ENCODE measurements around the gene CRHR2. TPM values are rescaled to one million over a fixed set of nuclear protein-coding genes. Genes with fewer than 3 reads are reported as not detected.

CRHR2 gene
- total RNA-seq: not detected

DNA sequence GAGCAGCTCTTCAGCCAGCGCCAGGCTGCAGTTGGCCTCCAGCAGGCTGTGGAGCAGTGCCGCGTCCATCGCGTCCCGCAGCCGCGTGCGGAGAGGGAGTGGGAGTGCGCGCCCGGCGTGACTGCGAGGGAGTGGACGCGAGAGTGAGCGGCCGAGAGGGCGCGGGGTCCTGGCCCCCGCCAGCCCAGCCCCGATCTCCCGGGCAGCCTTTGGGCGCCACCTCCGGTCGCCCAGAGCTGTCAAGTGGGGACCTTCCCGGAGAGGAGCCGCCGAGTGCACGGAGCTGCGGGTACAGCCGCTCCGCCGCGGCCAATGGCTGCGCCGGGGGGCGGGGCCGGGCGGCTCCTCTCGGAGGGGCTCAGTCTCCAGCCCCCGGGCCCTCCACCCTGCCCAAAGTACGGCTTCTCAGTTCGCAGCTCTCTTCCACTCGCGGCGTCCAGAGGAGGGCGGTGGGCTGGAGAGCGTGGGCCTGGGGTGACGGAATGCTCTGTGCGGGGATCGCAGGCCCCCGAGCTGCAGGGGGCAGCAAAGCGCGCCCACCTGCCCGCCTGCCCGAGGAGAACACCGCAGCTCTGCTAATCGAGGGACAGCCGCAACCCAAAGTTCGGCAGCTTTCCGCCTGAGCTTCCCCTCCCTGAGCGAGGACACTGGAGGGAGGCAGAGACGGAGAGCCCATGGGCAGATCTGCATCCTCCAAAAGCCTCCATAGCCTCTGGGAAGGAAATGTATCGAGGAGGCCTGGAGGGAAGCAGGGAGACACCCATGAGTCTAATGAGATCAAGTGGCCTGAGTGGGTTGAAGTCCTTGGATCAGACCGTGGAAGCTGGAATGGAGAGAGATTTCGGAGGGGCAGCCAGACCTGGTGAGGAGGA, at the start of gene CRHR2:
CRHR2 (minus strand) TSS at position 245 of the 872 bp plus-strand sequence; CDS start at position 69, 176 bp downstream.
- H3K4me1 Mint-ChIP-seq (ENCODE audit: low read depth): peaks cover 14% of the 10 kb centered on the region
- ATAC-seq (replicated peaks in 1 of 2): peak; percentile 88 to 90
- peaks cover 68% of the 10 kb centered on the region for H3K27me3 Mint-ChIP-seq (ENCODE audit: low read depth)
- no peaks in the 10 kb centered on the region for H3K36me3 Mint-ChIP-seq (ENCODE audit: insufficient read depth in 2 of 2)
- H3K4me3 Mint-ChIP-seq: peak within 1 kb of the TSS; percentile 77
- peak; percentile 53 to 62 for DNase-seq
- H3K27ac Mint-ChIP-seq: no peak within 1 kb of the TSS
- no peaks in the 10 kb centered on the region for H3K9me3 Mint-ChIP-seq

DNA sequence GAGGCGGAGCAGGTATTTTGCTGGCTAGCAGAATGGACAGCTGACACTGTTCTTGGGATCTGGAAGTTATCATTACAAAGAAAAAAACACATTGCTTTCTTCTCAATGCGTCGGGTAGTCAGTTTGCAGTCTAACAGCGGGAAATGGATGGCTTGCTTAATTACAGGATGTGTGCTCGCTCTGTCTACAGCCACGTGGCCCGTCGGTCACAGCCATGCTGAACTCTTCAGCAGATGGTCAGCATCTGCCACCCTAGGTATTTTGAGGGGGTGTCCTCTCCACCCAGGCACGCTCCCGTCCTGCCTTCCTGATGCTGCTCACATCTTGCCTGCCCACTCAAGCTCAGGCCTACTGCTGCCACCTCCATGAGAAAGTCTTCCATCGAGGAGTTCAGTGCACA, 49.3 kb upstream of the CRHR2 start:
- Mint-ChIP-seq H3K4me1 (ENCODE audit: low read depth) (peaks cover 33% of the 10 kb centered on the region), H3K27ac (no peak overlapping the region), H3K4me3 (no peak overlapping the region), H3K9me3 (no peaks in the 10 kb centered on the region), H3K36me3 (ENCODE audit: insufficient read depth in 2 of 2) (no peaks in the 10 kb centered on the region), H3K27me3 (ENCODE audit: low read depth) (no peaks in the 10 kb centered on the region)
- DNase-seq: no peak
- ATAC-seq (replicated peaks in 1 of 2): no peak

DNA sequence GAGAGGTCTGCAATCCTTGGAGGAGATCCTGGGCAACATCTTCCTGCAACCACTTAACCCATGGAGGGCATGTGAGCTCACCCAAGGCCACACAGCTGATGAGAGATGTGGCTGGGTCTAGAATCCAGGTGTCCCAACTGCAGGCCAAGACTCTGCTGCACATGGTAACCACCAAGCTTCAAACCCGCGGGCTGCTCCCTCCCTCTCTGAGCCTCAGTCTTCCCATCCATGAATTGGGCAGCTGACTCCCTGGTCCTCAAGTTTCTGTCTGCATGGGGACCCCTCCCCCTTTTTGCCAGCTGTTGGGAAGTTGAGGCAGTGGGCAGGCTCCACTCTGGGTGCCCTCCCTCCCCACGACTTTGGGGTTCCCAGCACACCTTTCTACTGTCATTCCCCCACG, 48.7 kb upstream of the CRHR2 start:
- Mint-ChIP-seq H3K4me1 (ENCODE audit: low read depth) (peaks cover 39% of the 10 kb centered on the region), H3K36me3 (ENCODE audit: insufficient read depth in 2 of 2) (no peaks in the 10 kb centered on the region), H3K27ac (no peak overlapping the region), H3K27me3 (ENCODE audit: low read depth) (no peaks in the 10 kb centered on the region), H3K4me3 (no peak overlapping the region), H3K9me3 (no peaks in the 10 kb centered on the region)
- no peak for ATAC-seq (replicated peaks in 1 of 2)
- DNase-seq: no peak

DNA sequence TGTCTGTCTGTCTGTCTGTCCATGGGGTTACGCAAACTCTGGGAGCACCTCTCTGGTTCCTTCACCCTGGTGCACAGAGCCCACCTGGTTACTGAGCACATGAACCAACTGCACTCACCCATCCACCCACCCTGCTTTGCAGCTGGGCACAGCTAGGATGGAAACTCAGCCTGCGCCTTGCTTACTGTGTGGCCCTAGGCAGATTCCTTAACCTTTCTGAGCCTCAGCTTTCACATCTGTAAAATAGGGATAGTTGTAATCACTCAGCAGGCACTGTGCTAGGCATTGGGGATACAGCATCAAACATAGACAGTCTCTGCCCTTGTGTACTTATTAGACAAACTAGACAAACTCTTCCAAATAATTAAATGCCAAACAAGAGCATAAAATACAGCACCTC, 47.8 kb upstream of the CRHR2 start:
- H3K4me1 Mint-ChIP-seq (ENCODE audit: low read depth): peaks cover 47% of the 10 kb centered on the region
- no peak overlapping the region for H3K27ac Mint-ChIP-seq
- peaks cover 0 to 2% of the 10 kb centered on the region in 2 donors for H3K36me3 Mint-ChIP-seq (ENCODE audit: insufficient read depth in 2 of 2)

DNA sequence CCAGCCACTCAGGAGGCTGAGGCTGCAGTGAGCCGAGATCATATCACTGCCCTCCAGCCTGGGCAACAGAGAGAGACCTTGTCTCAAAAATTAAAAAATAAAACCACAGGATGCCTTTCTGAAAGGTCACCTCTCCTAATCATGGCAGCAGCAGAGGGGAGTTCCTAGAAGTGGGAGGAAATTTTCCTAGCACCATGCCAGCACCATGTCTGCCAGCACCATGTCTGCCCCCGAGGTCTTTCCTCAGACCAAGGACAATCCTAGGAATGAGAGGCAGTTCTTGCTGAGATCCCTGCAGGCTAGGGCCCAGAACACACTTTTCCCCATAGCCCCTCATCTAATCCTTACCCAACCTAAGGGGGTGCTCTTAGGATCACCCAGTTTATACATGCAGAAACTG, 47.4 kb upstream of the CRHR2 start:
- no peak for DNase-seq
- peaks cover 47% of the 10 kb centered on the region for H3K4me1 Mint-ChIP-seq (ENCODE audit: low read depth)
- H3K27ac Mint-ChIP-seq: no peak overlapping the region
- H3K9me3 Mint-ChIP-seq: no peaks in the 10 kb centered on the region
- H3K4me3 Mint-ChIP-seq: no peak overlapping the region
- ATAC-seq (replicated peaks in 1 of 2): no peak
- H3K27me3 Mint-ChIP-seq (ENCODE audit: low read depth): no peaks in the 10 kb centered on the region
- H3K36me3 Mint-ChIP-seq (ENCODE audit: insufficient read depth in 2 of 2): peaks cover 0 to 2% of the 10 kb centered on the region in 2 donors

More for the DNA sequence above, 47.8 kb upstream of the CRHR2 start:
- ATAC-seq (replicated peaks in 1 of 2): no peak
- H3K4me3 Mint-ChIP-seq: no peak overlapping the region
- no peak for DNase-seq
- H3K9me3 Mint-ChIP-seq: no peaks in the 10 kb centered on the region
- no peaks in the 10 kb centered on the region for H3K27me3 Mint-ChIP-seq (ENCODE audit: low read depth)

DNA sequence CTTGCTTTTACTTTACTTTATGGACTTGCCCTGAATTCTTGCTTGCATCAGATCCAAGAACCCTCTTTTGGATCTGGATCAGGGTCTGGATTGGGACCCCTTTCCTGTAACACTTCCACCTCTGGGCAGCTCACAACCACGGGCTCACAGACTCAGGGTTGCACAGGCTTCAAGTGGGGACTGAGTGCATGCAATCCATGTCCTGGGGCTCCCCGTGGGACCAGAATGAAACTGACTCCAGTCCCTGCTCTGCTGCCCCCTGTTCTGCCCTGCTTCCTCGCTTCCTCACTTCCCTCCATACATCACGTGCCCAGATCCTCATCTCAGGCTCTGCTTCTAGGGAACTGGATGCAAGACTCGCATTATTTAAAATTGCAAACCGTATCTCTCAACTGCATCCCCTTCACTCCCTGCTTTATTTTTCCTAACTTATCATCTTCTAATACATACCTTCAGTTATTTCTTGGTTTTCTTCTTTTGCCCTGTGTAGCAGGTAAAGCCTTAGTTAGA, 46.4 kb upstream of the CRHR2 start:
- Mint-ChIP-seq H3K27me3 (ENCODE audit: low read depth) (no peaks in the 10 kb centered on the region), H3K27ac (peak overlapping the region; percentile 7), H3K4me1 (ENCODE audit: low read depth) (peaks cover 47% of the 10 kb centered on the region), H3K9me3 (no peaks in the 10 kb centered on the region), H3K4me3 (no peak overlapping the region), H3K36me3 (ENCODE audit: insufficient read depth in 2 of 2) (peaks cover 0 to 2% of the 10 kb centered on the region in 2 donors)
- no peak for DNase-seq
- no peak for ATAC-seq (replicated peaks in 1 of 2)

DNA sequence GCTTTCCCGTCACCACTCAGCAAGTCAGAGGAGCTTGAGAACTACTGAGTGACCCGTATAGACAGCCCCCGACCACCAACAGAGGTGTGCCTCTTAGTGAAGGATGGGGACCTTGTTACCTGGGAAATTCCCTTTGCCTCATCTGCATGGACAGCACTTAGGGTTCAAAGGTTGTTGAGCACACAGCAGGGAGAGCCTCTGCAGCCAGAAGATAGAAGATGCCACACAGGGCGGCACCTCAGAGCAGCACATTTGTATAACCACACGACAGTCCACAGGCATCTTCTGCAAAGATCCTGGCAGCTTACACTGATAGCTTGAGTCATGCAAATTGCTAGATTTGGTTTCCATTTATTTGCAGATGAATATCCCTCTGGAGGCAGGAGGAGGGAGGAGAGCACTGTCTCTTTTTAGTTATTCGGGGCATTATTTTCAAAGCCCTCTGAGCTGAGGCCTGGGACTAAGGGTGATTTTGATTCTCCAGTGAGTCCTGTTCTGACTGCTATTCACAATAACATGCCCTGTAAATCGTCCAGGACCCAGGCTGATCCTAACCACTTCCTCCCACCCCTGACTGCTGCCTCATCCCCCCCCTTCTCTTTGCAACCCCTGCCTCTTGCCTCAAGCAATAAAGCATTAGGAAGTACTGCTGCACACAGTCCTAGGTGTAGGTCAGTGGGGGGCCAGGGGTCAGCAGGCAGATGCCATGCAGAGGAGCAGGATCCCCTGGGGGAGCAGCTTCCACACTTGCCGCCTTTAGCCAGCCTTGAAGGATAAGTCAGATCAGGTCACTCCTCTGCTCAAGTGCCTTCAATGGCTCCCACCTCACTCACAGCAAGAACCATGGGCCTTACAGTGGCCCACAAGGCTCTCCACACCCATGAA, 45.0 kb upstream of the CRHR2 start:
- peak overlapping the region; percentile 94 for H3K27ac Mint-ChIP-seq
- peaks cover 0 to 2% of the 10 kb centered on the region in 2 donors for H3K36me3 Mint-ChIP-seq (ENCODE audit: insufficient read depth in 2 of 2)
- peaks cover 47% of the 10 kb centered on the region for H3K4me1 Mint-ChIP-seq (ENCODE audit: low read depth)
- ATAC-seq (replicated peaks in 1 of 2) (peak; percentile 88 to 91), DNase-seq (peak; percentile 52 to 58)
- peak overlapping the region; percentile 78 to 84 for H3K4me3 Mint-ChIP-seq
- no peaks in the 10 kb centered on the region for H3K27me3 Mint-ChIP-seq (ENCODE audit: low read depth)
- no peaks in the 10 kb centered on the region for H3K9me3 Mint-ChIP-seq

DNA sequence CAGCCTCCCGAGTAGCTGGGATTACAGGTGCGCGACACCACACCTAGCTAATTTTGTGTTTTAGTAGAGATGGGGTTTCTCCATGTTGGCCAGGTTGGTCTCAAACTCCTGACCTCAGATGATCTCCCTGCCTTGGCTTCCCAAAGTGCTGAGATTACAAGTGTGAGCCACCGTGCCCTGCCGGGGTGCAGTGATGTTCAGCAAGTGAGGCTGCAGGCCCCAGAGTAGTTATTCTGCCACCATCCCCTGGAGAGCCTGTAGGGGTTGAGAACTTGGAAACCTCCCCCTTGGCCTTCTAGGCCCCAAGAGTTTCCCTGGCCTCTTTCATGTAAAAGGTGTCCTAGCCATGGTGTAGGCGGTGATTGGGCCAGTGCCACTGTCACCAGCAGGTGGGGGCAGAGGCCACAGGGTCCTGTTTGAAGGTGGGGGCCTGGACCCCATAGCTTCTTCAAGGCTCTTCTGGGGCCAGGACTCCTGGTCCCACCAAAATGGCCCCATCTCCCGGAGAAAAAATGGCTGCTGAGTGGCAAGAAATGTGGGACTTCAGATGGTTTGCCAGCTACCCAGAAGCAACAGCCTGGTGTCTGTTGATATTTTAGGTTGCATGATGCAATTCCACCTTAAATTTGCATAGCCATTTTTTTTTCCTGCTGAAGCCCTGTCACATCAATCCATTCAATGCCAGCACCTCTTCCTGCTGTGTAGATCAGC, 44.2 kb upstream of the CRHR2 start:
- Mint-ChIP-seq H3K36me3 (ENCODE audit: insufficient read depth in 2 of 2) (peaks cover 0 to 2% of the 10 kb centered on the region in 2 donors), H3K4me1 (ENCODE audit: low read depth) (peaks cover 47% of the 10 kb centered on the region), H3K9me3 (no peaks in the 10 kb centered on the region), H3K27ac (peak overlapping the region; percentile 94), H3K27me3 (ENCODE audit: low read depth) (no peaks in the 10 kb centered on the region), H3K4me3 (peak overlapping the region; percentile 78 to 84)
- peak; percentile 37 to 48 for ATAC-seq (replicated peaks in 1 of 2)
- DNase-seq: peak; percentile 35 to 43

DNA sequence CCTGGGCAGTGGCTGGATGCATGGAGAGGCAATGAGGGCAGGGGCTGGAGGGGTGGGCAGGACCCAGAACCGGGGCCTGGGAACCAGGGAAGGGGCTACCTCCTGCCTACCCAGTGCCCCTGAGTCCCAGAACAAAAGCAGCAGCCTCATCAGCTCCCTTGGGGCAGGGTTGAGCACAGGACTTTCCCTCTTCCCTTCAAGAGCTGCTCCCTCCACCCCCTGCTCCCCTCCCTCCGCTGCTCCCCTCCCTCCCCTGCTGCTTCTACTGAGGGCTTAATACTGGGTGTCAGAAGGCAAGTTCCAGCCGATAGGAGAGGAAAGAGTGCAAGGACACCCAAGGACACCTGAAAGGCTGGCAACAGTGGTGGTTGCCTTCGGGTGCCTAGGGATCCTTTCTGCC, 41.5 kb upstream of the CRHR2 start:
- ATAC-seq (replicated peaks in 1 of 2): no peak
- H3K36me3 Mint-ChIP-seq (ENCODE audit: insufficient read depth in 2 of 2): peaks cover 10 to 11% of the 10 kb centered on the region in 2 donors

DNA sequence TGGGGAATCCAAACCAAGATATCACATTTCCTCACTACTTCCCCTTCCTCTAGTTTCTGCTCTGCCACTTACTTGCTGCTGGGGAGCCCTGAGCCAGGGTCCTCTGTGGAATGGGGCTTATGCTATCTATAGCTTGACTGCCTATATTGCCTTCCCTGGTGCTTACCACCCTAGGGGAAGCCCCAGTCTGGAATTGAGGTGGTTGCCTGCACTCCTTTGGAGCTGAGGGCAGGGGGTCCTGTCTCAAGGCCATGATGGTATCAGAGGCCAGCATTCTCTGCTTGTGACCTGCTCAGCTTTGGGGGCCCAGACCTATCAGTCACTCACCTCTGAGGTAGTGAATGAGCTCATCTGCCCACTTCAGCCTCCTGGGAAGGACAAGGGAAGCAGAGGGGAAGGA, 40.4 kb upstream of the CRHR2 start:
- ATAC-seq (replicated peaks in 1 of 2) (no peak), DNase-seq (no peak)
- Mint-ChIP-seq H3K4me1 (ENCODE audit: low read depth) (peaks cover 24% of the 10 kb centered on the region), H3K27me3 (ENCODE audit: low read depth) (no peaks in the 10 kb centered on the region), H3K4me3 (no peak overlapping the region), H3K9me3 (peaks cover 12 to 16% of the 10 kb centered on the region in 2 donors), H3K36me3 (ENCODE audit: insufficient read depth in 2 of 2) (peaks cover 18 to 19% of the 10 kb centered on the region in 2 donors), H3K27ac (no peak overlapping the region)

More for the DNA sequence above, 41.5 kb upstream of the CRHR2 start:
- Mint-ChIP-seq H3K4me1 (ENCODE audit: low read depth) (peaks cover 33% of the 10 kb centered on the region), H3K4me3 (no peak overlapping the region), H3K9me3 (peaks cover 8 to 9% of the 10 kb centered on the region in 2 donors), H3K27me3 (ENCODE audit: low read depth) (no peaks in the 10 kb centered on the region), H3K27ac (no peak overlapping the region)
- DNase-seq: no peak

DNA sequence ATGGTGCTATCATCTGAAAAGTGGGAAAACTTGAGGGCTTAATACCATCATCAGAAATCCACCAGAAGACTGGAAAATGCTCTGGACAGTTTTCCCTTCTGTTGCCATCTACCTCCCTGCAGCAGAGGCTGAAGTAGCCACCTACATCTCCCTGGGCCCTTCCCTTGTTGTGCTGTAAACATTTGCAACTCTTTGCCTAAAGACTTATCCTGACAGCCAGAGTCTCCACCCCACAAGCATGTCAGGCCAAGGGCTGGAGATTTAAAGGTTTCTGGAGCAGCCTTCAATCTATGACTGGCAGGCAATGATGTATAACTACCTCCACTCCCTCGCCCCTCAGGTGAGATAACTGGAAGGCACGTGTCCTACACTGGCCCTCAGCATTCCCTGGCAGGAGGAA, 39.9 kb upstream of the CRHR2 start:
- no peaks in the 10 kb centered on the region for H3K27me3 Mint-ChIP-seq (ENCODE audit: low read depth)
- no peak for DNase-seq
- H3K9me3 Mint-ChIP-seq: peaks cover 13 to 17% of the 10 kb centered on the region in 2 donors
- H3K4me3 Mint-ChIP-seq: no peak overlapping the region
- H3K27ac Mint-ChIP-seq: no peak overlapping the region
- H3K4me1 Mint-ChIP-seq (ENCODE audit: low read depth): peaks cover 19% of the 10 kb centered on the region
- H3K36me3 Mint-ChIP-seq (ENCODE audit: insufficient read depth in 2 of 2): peaks cover 20 to 22% of the 10 kb centered on the region in 2 donors
- no peak for ATAC-seq (replicated peaks in 1 of 2)

DNA sequence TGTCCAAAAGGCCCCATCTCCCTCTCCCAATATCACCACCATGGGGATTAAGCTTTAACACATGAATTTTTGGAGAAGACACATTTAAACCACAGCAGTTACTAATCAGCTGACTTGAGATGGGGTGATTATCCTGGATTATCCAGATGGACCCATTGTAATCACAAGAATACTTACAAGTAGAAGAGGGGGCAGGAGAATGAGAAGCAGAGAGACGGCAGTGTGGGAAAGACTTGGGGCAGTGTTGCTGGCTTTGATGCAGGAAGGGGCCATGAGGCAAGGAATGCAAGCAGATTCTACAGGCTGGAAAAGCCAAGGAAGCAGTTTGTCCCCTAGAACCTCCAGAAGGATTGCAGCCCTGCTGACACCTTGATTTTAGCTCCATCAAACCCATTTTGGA, 39.0 kb upstream of the CRHR2 start:
- Mint-ChIP-seq H3K4me1 (ENCODE audit: low read depth) (peaks cover 10% of the 10 kb centered on the region), H3K27ac (no peak overlapping the region), H3K27me3 (ENCODE audit: low read depth) (no peaks in the 10 kb centered on the region), H3K36me3 (ENCODE audit: insufficient read depth in 2 of 2) (peaks cover 22 to 25% of the 10 kb centered on the region in 2 donors), H3K9me3 (peaks cover 15 to 19% of the 10 kb centered on the region in 2 donors), H3K4me3 (no peak overlapping the region)
- DNase-seq (no peak), ATAC-seq (replicated peaks in 1 of 2) (no peak)
